GM21786 (cell line): ENCODE data around the gene GNAQ.
"Not testable (repeated sequence)": the region's sequence is repeated elsewhere in the genome, so short reads cannot be mapped to it uniquely, and the experiment has no call there.

Source experiments
- ATAC-seq: cut with Tn5 transposase; IDR thresholded peaks from one replicate; pipeline ENCODE4 v1.9.1; 2021; ENCODE audit not compliant: unreplicated experiment

Gene GNAQ

GRCh38 chr9:77882294-77882693 lies 149.3 kb downstream of the GNAQ start:
- no peak for ATAC-seq

GRCh38 chr9:77881634-77882033 lies 150.0 kb downstream of the GNAQ start:
- ATAC-seq, result not testable (repeated sequence)

GRCh38 chr9:77881111-77881510 lies 150.5 kb downstream of the GNAQ start:
- no peak for ATAC-seq

GRCh38 chr9:77879437-77879943 lies 152.1 kb downstream of the GNAQ start:
- ATAC-seq, result no peak

- ATAC-seq, result not testable (repeated sequence)
These were observed 152.8 kb downstream of the GNAQ start for GRCh38 chr9:77878793-77879192.

- no peak for ATAC-seq
These were observed 153.6 kb downstream of the GNAQ start for GRCh38 chr9:77877976-77878375.

GRCh38 chr9:77876590-77876989 lies 155.0 kb downstream of the GNAQ start:
- no peak for ATAC-seq

- no peak for ATAC-seq
These were observed 155.5 kb downstream of the GNAQ start for GRCh38 chr9:77876091-77876490.

GRCh38 chr9:77872863-77873262 lies 158.7 kb downstream of the GNAQ start:
- no peak for ATAC-seq

- no peak for ATAC-seq
These were observed 159.4 kb downstream of the GNAQ start for GRCh38 chr9:77872177-77872576.

- ATAC-seq, result no peak
These were observed 160.1 kb downstream of the GNAQ start for GRCh38 chr9:77871483-77871882.

GRCh38 chr9:77866878-77867277 lies 164.7 kb downstream of the GNAQ start:
- ATAC-seq, result no peak

GRCh38 chr9:77865385-77866047 lies 166.1 kb downstream of the GNAQ start:
- ATAC-seq, result no peak

- ATAC-seq, result no peak
These were observed 167.3 kb downstream of the GNAQ start for GRCh38 chr9:77864211-77864889.

GRCh38 chr9:77863638-77864037 lies 168.0 kb downstream of the GNAQ start:
- ATAC-seq, result not testable (repeated sequence)

- ATAC-seq, result not testable (repeated sequence)
These were observed 170.7 kb downstream of the GNAQ start for GRCh38 chr9:77860953-77861352.

- ATAC-seq, result no peak
These were observed 173.9 kb downstream of the GNAQ start for GRCh38 chr9:77857513-77858259.

- no peak for ATAC-seq
These were observed 175.0 kb downstream of the GNAQ start for GRCh38 chr9:77856615-77857014.

GRCh38 chr9:77854916-77855311 lies 176.7 kb downstream of the GNAQ start:
- ATAC-seq, result no peak

- no peak for ATAC-seq
These were observed 177.2 kb downstream of the GNAQ start for GRCh38 chr9:77854258-77854915.

GRCh38 chr9:77853716-77854115 lies 177.9 kb downstream of the GNAQ start:
- no peak for ATAC-seq
